ENCODE measurements around the gene SPATA6L. TPM values are rescaled to one million over a fixed set of nuclear protein-coding genes. Genes with fewer than 3 reads are reported as not detected.
A peak's percentile ranks its signal among the peaks of the same experiment; 100 is the strongest.

The SPATA6L gene
- total and polyA plus RNA-seq, 2 of the 13 experiments (the other 11 are each of a cell fraction or from before 2014, with no cell fraction given): 1.1 to 1.9 TPM

DNA sequence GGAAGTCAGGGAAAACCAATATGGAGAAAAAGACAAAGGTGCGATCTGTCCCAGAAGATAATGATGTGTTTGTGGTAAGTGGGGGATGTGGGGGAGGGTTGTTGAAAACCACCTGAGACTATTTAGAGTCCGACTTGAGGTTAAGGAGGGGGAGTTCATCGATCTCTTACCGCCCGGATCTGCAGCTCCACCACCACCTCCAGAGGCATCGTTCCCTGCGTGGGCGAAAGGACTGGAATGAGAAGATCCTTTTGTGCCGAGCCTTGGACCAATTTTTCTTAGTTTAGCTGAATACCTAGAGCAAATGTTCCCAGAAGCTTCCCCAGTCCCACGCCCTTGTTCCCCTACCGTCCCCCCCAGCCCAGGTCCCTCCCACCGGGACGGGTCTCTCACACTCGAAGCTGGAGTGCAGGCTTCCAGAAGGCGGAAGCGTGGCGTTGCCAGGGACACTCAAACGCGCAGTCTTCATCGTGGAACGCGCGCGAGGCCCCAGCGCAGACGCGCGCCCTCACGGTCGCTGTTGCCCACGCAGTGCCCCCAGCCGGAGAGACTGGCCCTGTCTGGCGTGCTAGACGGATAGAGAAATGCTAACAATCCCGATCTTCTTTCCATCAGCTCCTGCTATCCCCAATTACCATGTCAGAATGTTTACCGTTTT, at the start of gene SPATA6L (continued):
- TF ChIP-seq, protein P1, sequence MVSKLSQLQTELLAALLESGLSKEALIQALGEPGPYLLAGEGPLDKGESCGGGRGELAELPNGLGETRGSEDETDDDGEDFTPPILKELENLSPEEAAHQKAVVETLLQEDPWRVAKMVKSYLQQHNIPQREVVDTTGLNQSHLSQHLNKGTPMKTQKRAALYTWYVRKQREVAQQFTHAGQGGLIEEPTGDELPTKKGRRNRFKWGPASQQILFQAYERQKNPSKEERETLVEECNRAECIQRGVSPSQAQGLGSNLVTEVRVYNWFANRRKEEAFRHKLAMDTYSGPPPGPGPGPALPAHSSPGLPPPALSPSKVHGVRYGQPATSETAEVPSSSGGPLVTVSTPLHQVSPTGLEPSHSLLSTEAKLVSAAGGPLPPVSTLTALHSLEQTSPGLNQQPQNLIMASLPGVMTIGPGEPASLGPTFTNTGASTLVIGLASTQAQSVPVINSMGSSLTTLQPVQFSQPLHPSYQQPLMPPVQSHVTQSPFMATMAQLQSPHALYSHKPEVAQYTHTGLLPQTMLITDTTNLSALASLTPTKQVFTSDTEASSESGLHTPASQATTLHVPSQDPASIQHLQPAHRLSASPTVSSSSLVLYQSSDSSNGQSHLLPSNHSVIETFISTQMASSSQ (IDR thresholded peaks at IDR 0.05; ENCODE audit: low read depth): no peak
- TF ChIP-seq, protein P1 (CRISPR knock-in tag; IDR thresholded peaks at IDR 0.05; ENCODE audit: borderline replicate concordance): peak; percentile 23; the same call in 1 of the 2 replicates
- TF ChIP-seq FOXK1 (CRISPR knock-in tag; IDR thresholded peaks at IDR 0.05; ENCODE audit: borderline replicate concordance, low read depth): no peak
- TF ChIP-seq ELF3 (CRISPR knock-in tag; IDR thresholded peaks at IDR 0.05): peak; percentile 52; the same call in 1 of the 2 replicates
- TF ChIP-seq, protein P2, sequence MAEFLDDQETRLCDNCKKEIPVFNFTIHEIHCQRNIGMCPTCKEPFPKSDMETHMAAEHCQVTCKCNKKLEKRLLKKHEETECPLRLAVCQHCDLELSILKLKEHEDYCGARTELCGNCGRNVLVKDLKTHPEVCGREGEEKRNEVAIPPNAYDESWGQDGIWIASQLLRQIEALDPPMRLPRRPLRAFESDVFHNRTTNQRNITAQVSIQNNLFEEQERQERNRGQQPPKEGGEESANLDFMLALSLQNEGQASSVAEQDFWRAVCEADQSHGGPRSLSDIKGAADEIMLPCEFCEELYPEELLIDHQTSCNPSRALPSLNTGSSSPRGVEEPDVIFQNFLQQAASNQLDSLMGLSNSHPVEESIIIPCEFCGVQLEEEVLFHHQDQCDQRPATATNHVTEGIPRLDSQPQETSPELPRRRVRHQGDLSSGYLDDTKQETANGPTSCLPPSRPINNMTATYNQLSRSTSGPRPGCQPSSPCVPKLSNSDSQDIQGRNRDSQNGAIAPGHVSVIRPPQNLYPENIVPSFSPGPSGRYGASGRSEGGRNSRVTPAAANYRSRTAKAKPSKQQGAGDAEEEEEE (CRISPR knock-in tag; IDR thresholded peaks at IDR 0.05; ENCODE audit: borderline replicate concordance): peak; percentile 48; the same call in 1 of the 2 replicates
- TF ChIP-seq ZBTB3 (CRISPR knock-in tag; IDR thresholded peaks at IDR 0.05; ENCODE audit: borderline replicate concordance, low read depth): no peak
- no peak for TF ChIP-seq ZSCAN22 (CRISPR knock-in tag; IDR thresholded peaks at IDR 0.05)
- no peak for TF ChIP-seq RBM39 (IDR thresholded peaks at IDR 0.05; ENCODE audit: low read depth, low read length, poor library complexity, severe bottlenecking)
- TF ChIP-seq ZNF350 (CRISPR knock-in tag; IDR thresholded peaks at IDR 0.05; ENCODE audit: borderline replicate concordance, low read depth): 0 out of 2 replicates have a peak, but pooled peaks have one; percentile 52
- TF ChIP-seq, protein P3, sequence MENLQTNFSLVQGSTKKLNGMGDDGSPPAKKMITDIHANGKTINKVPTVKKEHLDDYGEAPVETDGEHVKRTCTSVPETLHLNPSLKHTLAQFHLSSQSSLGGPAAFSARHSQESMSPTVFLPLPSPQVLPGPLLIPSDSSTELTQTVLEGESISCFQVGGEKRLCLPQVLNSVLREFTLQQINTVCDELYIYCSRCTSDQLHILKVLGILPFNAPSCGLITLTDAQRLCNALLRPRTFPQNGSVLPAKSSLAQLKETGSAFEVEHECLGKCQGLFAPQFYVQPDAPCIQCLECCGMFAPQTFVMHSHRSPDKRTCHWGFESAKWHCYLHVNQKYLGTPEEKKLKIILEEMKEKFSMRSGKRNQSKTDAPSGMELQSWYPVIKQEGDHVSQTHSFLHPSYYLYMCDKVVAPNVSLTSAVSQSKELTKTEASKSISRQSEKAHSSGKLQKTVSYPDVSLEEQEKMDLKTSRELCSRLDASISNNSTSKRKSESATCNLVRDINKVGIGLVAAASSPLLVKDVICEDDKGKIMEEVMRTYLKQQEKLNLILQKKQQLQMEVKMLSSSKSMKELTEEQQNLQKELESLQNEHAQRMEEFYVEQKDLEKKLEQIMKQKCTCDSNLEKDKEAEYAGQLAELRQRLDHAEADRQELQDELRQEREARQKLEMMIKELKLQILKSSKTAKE (CRISPR knock-in tag; IDR thresholded peaks at IDR 0.05; ENCODE audit: borderline replicate concordance): 0 out of 2 replicates have a peak, but pooled peaks have one; percentile 27
- 0 out of 2 replicates have a peak, but pooled peaks have one; percentile 42 for TF ChIP-seq ZNF878 (CRISPR knock-in tag; IDR thresholded peaks at IDR 0.05)
- TF ChIP-seq SKI (IDR thresholded peaks at IDR 0.05; ENCODE audit: partially characterized antibody): peak; percentile 54
- no peak for TF ChIP-seq ZNF7 (CRISPR knock-in tag; IDR thresholded peaks at IDR 0.05)
- TF ChIP-seq, protein P4, sequence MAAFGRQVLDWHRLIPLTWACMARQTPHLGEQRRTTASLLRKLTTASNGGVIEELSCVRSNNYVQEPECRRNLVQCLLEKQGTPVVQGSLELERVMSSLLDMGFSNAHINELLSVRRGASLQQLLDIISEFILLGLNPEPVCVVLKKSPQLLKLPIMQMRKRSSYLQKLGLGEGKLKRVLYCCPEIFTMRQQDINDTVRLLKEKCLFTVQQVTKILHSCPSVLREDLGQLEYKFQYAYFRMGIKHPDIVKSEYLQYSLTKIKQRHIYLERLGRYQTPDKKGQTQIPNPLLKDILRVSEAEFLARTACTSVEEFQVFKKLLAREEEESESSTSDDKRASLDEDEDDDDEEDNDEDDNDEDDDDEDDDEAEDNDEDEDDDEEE (CRISPR knock-in tag; IDR thresholded peaks at IDR 0.05): peak; percentile 72; the same call in 1 of the 2 replicates
- TF ChIP-seq HNRNPLL (IDR thresholded peaks at IDR 0.05; ENCODE audit: low read depth, low read length, poor library complexity, severe bottlenecking): peak; percentile 69
- no peak for TF ChIP-seq REL (CRISPR knock-in tag; conservative IDR thresholded peaks at IDR 0.05)
- TF ChIP-seq, protein P5, sequence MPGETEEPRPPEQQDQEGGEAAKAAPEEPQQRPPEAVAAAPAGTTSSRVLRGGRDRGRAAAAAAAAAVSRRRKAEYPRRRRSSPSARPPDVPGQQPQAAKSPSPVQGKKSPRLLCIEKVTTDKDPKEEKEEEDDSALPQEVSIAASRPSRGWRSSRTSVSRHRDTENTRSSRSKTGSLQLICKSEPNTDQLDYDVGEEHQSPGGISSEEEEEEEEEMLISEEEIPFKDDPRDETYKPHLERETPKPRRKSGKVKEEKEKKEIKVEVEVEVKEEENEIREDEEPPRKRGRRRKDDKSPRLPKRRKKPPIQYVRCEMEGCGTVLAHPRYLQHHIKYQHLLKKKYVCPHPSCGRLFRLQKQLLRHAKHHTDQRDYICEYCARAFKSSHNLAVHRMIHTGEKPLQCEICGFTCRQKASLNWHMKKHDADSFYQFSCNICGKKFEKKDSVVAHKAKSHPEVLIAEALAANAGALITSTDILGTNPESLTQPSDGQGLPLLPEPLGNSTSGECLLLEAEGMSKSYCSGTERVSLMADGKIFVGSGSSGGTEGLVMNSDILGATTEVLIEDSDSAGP (CRISPR knock-in tag; IDR thresholded peaks at IDR 0.05; ENCODE audit: borderline replicate concordance): peak; percentile 59

Measured in HepG2 (cell line).